A673 (cell line): ENCODE measurements around the gene APOL1. TPM values are rescaled to one million over a fixed set of nuclear protein-coding genes. Genes with fewer than 3 reads are reported as not detected.
"Not testable (repeated sequence)": the region's sequence is repeated elsewhere in the genome, so short reads cannot be mapped to it uniquely, and the experiment has no call there.

Experiments used
- Bru-seq: library from RNA; stranded (reverse); fragments of 400-500 nt; gene quantifications from one replicate; lab custom pipeline; 2021; lab: Mats Ljungman, UMichigan
- BruChase-seq, 2 experiments: library from RNA; stranded (reverse); fragments of 400-500 nt; gene quantifications; one replicate each; lab custom pipeline; 2021; lab: Mats Ljungman, UMichigan
- BruUV-seq: library from RNA; stranded (reverse); fragments of 400-500 nt; replicated peaks from 2 replicates; lab custom pipeline; 2021; lab: Mats Ljungman, UMichigan
- CTCF ChIA-PET: fragments of 300-600 bp; sonication (Branson Sonifier 250); formaldehyde crosslinking; loops from one replicate; lab custom pipeline; 2022; ENCODE audit warnings: antibody characterized with exemption; lab: Charles Lee
- POLR2A ChIA-PET: fragments of 300-600 bp; sonication (Branson Sonifier 250); formaldehyde crosslinking; loops from one replicate; lab custom pipeline; 2022; ENCODE audit warnings: antibody characterized with exemption; ENCODE audit not compliant: low non-redundant PET; lab: Charles Lee
- DNase-seq: peaks from one replicate; pipeline ENCODE4 v3.0.0-alpha.2; 2015; ENCODE audit warnings: low spot score
- H3K27ac ChIP-seq: fragments of 200-600 bp; sonication (generic); 2 replicates; pipeline ENCODE4 v1.5.1; 2016; ENCODE audit warnings: mixed run types, low read depth, mild to moderate bottlenecking, mixed read lengths, antibody characterized with exemption, low read length; ENCODE audit not compliant: poor library complexity, severe bottlenecking
- H3K27me3 ChIP-seq: fragments of 200-600 bp; sonication (generic); replicated peaks from 2 replicates; pipeline ENCODE4 v1.6.1; 2017; ENCODE audit warnings: mixed run types, low read depth, mild to moderate bottlenecking, mixed read lengths, antibody characterized with exemption, low read length; ENCODE audit not compliant: insufficient read depth, poor library complexity
- H3K36me3 ChIP-seq: fragments of 200-600 bp; sonication (generic); 2 replicates; pipeline ENCODE4 v1.6.1; 2016; ENCODE audit warnings: mixed run types, mild to moderate bottlenecking, mixed read lengths, antibody characterized with exemption, low read length; ENCODE audit not compliant: insufficient read depth, poor library complexity, severe bottlenecking
- H3K4me1 ChIP-seq: fragments of 200-600 bp; sonication (generic); 2 replicates; pipeline ENCODE4 v1.6.1; 2017; ENCODE audit warnings: mixed run types, mild to moderate bottlenecking, mixed read lengths, antibody characterized with exemption, low read length; ENCODE audit not compliant: insufficient read depth, poor library complexity, severe bottlenecking
- H3K4me3 ChIP-seq: fragments of 200-600 bp; sonication (generic); 2 replicates; pipeline ENCODE4 v1.5.1; 2016; ENCODE audit warnings: low read depth, mixed run types, mild to moderate bottlenecking, mixed read lengths, low read length; ENCODE audit not compliant: poor library complexity, severe bottlenecking
- H3K9me3 ChIP-seq: fragments of 200-600 bp; sonication (generic); 2 replicates; pipeline ENCODE4 v1.6.1; 2016; ENCODE audit warnings: mixed run types, low read depth, mild to moderate bottlenecking, mixed read lengths, antibody characterized with exemption, low read length; ENCODE audit not compliant: poor library complexity, severe bottlenecking
- EZH2 ChIP-seq: fragments of 200-600 bp; sonication (generic); IDR thresholded peaks from 2 replicates; pipeline ENCODE4 v1.6.1; 2017; ENCODE audit warnings: borderline replicate concordance, low read depth, mild to moderate bottlenecking, mixed read lengths, antibody characterized with exemption, low read length; ENCODE audit not compliant: poor library complexity, severe bottlenecking
- intact Hi-C: fragments of 100-400 bp; cut with micrococcal nuclease; formaldehyde crosslinking; loops from one replicate; pipeline ENCODE4 v1.10.0; 2022; ENCODE audit not compliant: unreplicated experiment
- long read RNA-seq: library from polyadenylated mRNA; stranded (forward); transcript quantifications from one replicate; pipeline ENCODE4 v2.0.0, GENCODE V29; 2022
- total RNA-seq: library from RNA; stranded (reverse); gene quantifications from 2 replicates; pipeline ENCODE4 v1.2.3, GENCODE V29; 2021
- TF ChIP-seq, protein P1 (sequence below): fragments of 300-800, 200-600 bp; sonication (generic); conservative IDR thresholded peaks from 2 replicates; pipeline ENCODE4 v1.5.1; 2017; ENCODE audit warnings: low read depth, mild to moderate bottlenecking, antibody characterized with exemption, low read length, moderate library complexity, mixed read lengths

Gene APOL1, protein sequence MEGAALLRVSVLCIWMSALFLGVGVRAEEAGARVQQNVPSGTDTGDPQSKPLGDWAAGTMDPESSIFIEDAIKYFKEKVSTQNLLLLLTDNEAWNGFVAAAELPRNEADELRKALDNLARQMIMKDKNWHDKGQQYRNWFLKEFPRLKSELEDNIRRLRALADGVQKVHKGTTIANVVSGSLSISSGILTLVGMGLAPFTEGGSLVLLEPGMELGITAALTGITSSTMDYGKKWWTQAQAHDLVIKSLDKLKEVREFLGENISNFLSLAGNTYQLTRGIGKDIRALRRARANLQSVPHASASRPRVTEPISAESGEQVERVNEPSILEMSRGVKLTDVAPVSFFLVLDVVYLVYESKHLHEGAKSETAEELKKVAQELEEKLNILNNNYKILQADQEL
- total RNA-seq (0.30 and 0.87 TPM in 2 replicates), Bru-seq, nascent RNA (percentile 16 among the genes with signal in this experiment), BruChase-seq, experiment 1, labeled RNA remaining after a 2-hour chase (percentile 6 among the genes with signal in this experiment), BruChase-seq, experiment 2, labeled RNA remaining after a 6-hour chase (percentile 22 among the genes with signal in this experiment)
- long read RNA-seq, partial matches to known transcripts: 0 of 1 reads
- long read RNA-seq, other reads (novel, unspliced or antisense): 1 of 1 reads

DNA sequence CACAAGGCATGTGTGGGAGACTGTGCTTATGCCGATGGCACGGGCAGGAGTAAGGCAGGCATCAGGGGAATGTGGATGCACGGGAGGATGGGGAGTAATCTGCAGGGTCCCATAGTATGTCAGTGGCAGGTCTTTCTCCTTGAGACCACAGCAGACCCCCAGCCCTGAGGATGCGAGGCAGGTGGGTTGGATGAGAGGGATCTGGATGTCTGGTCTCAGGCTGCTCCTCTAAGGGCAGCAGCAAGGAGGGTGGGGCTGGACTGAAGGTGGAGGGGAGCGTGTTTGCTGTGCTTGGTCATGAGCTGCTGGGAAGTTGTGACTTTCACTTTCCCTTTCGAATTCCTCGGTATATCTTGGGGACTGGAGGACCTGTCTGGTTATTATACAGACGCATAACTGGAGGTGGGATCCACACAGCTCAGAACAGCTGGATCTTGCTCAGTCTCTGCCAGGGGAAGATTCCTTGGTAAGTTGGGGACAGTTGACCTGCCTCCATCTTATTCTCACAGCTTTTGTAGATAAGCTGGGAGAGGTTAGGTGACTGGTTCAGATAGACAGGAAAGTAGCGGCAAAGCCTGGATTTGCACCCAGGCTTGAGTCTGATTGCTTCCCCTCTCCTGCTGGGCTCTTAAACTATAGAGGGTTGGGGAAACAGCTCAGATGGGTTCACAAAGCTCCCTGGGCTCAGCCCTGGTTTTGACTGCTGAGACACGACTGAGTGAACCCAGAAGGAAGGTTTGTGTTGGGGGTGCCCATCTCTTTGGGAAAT lies at the start of gene APOL1:
APOL1 (plus strand) TSS at position 380 of the 769 bp plus-strand sequence. CDS start 1,823 bp downstream, outside the sequence.
- Histone ChIP-seq H3K27me3 (no peaks in the 10 kb centered on the region), H3K4me3 (no peak within 1 kb of the TSS), H3K4me1 (no peaks in the 10 kb centered on the region), H3K9me3 (no peaks in the 10 kb centered on the region), H3K27ac (no peak within 1 kb of the TSS), H3K36me3 (no peaks in the 10 kb centered on the region)
- ChIA-PET POLR2A (no interaction called here), CTCF (no interaction called here)
- no peak for DNase-seq
- no TSS peak for BruUV-seq
- no peak for TF ChIP-seq EZH2
- TF ChIP-seq, protein P1, sequence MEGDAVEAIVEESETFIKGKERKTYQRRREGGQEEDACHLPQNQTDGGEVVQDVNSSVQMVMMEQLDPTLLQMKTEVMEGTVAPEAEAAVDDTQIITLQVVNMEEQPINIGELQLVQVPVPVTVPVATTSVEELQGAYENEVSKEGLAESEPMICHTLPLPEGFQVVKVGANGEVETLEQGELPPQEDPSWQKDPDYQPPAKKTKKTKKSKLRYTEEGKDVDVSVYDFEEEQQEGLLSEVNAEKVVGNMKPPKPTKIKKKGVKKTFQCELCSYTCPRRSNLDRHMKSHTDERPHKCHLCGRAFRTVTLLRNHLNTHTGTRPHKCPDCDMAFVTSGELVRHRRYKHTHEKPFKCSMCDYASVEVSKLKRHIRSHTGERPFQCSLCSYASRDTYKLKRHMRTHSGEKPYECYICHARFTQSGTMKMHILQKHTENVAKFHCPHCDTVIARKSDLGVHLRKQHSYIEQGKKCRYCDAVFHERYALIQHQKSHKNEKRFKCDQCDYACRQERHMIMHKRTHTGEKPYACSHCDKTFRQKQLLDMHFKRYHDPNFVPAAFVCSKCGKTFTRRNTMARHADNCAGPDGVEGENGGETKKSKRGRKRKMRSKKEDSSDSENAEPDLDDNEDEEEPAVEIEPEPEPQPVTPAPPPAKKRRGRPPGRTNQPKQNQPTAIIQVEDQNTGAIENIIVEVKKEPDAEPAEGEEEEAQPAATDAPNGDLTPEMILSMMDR: no peak
- intact Hi-C loops: no loop called here

DNA sequence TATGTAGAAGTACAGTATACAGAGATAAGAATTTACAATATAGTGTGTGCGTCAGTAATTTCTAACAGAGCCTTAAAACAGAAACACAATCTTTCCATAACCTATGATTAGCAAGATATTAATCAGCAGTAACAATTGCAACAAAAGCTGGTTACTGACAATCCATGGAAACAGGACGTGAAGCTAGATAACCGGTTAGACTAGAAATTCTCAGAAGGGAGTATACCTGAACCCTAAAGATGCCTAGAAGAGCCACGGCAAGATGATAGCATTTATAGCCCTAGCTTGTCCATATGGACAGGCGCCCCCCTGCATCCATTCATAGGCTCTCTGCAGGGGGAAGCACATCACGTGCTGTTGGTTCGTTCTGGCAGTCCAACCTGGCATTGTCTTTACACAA lies 49.5 kb upstream of the APOL1 start:
- H3K4me1 ChIP-seq, DNase-seq, H3K9me3 ChIP-seq, H3K36me3 ChIP-seq, POLR2A ChIA-PET, H3K27me3 ChIP-seq, intact Hi-C loops, H3K4me3 ChIP-seq, BruUV-seq, H3K27ac ChIP-seq: not testable (repeated sequence)
- CTCF ChIA-PET: interaction anchor here (0.6 kb wide), 1 partner anchor 14 kb away, joined by 4 read pairs; no protein-coding TSS in a partner anchor

DNA sequence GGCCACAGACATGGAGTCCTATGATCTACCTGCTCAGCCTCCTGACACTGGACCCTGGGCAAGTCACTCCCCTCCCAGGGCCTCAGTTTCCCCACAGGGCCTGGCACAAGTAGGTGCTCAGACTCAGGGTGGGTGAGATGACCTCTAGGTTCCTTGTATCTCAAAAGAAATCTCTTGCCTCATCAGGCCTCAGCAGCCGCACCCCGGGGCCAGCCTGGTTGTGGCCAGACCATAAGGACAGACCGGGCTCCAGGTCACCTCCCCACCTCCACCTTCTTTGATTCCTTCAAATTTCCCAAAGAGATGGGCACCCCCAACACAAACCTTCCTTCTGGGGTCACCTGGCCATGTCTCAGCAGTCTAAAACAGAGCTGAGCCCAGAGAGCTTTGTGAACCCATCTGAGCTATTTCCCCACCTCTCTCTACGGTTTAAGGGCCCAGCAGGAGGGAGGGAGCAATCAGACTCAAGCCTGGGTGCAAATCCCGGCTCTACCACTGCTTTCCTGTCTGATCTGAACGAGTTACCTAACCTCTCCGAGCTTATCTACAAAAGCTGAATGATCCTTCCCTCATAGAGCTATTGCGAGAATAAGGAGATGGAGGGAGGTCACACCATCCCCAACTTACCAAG lies 48.8 kb upstream of the APOL1 start:
- no peak for TF ChIP-seq EZH2
- TF ChIP-seq, protein P1: no peak
- POLR2A ChIA-PET: interaction anchor here (0.7 to 0.9 kb wide), 2 partner anchors 13 to 85 kb away, joined by 3 read pairs; no protein-coding TSS in a partner anchor
- Histone ChIP-seq H3K4me3 (no peak overlapping the region), H3K9me3 (peaks cover 6% of the 10 kb centered on the region), H3K36me3 (no peaks in the 10 kb centered on the region), H3K27ac (no peak overlapping the region), H3K27me3 (no peaks in the 10 kb centered on the region), H3K4me1 (peaks cover 10% of the 10 kb centered on the region)
- DNase-seq: no peak
- CTCF ChIA-PET: no interaction called here
- no TSS peak for BruUV-seq
- intact Hi-C loops: no loop called here
